DOHH2 (cell line): ENCODE data around the gene PHPT1.
"Not testable (repeated sequence)": the region's sequence is repeated elsewhere in the genome, so short reads cannot be mapped to it uniquely, and the experiment has no call there.

Experiments used
- CTCF ChIP-seq: fragments of 200-600 bp; sonication (generic); IDR thresholded peaks from one replicate; pipeline ENCODE4 v1.5.1; 2014; ENCODE audit warnings: antibody characterized with exemption, mild to moderate bottlenecking, low read depth, low read length; ENCODE audit not compliant: poor library complexity, severe bottlenecking
- EZH2phosphoT487 ChIP-seq: fragments of 200-600 bp; sonication (generic); IDR thresholded peaks from 2 replicates; pipeline ENCODE4 v1.6.1; 2017; ENCODE audit warnings: borderline replicate concordance, mild to moderate bottlenecking, antibody characterized with exemption, low read length, moderate library complexity, mixed read lengths

- not testable (repeated sequence) for TF ChIP-seq CTCF, EZH2phosphoT487
Observed at GRCh38 chr9:136837856-136838277, 11.3 kb upstream of the PHPT1 start.
